Osteoblast (primary cell): Measurements from ENCODE around the gene SASH3. TPM values are rescaled to one million over a fixed set of nuclear protein-coding genes. Genes with fewer than 3 reads are reported as not detected.

Experiments used
- DNase-seq: peaks from one replicate; pipeline ENCODE4 v3.0.0; 2011; ENCODE audit warnings: low spot score, mixed read lengths; ENCODE audit not compliant: insufficient read length; ENCODE audit errors: missing footprints
- H2AFZ ChIP-seq: 2 replicates; pipeline ENCODE4 v1.6.0; 2011; ENCODE audit warnings: mild to moderate bottlenecking, low read length
- H3K27ac ChIP-seq: 2 replicates; pipeline ENCODE4 v1.5.1; 2011; ENCODE audit warnings: mild to moderate bottlenecking, low read depth, low read length, moderate library complexity
- H3K27me3 ChIP-seq: 2 replicates; pipeline ENCODE4 v1.6.0; 2012; ENCODE audit warnings: mild to moderate bottlenecking, control low read depth, inconsistent platforms, low read length, moderate library complexity; ENCODE audit not compliant: insufficient read depth
- H3K36me3 ChIP-seq: 2 replicates; pipeline ENCODE4 v1.5.1; 2011; ENCODE audit warnings: mild to moderate bottlenecking, low read length, control low read depth, moderate library complexity; ENCODE audit not compliant: insufficient read depth
- H3K4me1 ChIP-seq: 2 replicates; pipeline ENCODE4 v1.5.1; 2011; ENCODE audit warnings: mild to moderate bottlenecking, low read length, control low read depth, moderate library complexity; ENCODE audit not compliant: insufficient read depth
- H3K4me2 ChIP-seq: 2 replicates; pipeline ENCODE4 v1.6.0; 2011; ENCODE audit warnings: mild to moderate bottlenecking, low read length; ENCODE audit not compliant: insufficient read depth
- H3K4me3 ChIP-seq: fragments of 200-600 bp; sonication (generic); 3 replicates; pipeline ENCODE4 v1.5.1; 2012; ENCODE audit warnings: mild to moderate bottlenecking, low read length, inconsistent platforms; ENCODE audit not compliant: insufficient read depth
- H3K79me2 ChIP-seq: 2 replicates; pipeline ENCODE4 v1.6.0; 2012; ENCODE audit warnings: mild to moderate bottlenecking, low read length, control low read depth, inconsistent platforms; ENCODE audit not compliant: insufficient read depth
- H3K9me3 ChIP-seq: 2 replicates; pipeline ENCODE4 v1.5.1; 2011; ENCODE audit warnings: low read depth, low read length, control low read depth
- H4K20me1 ChIP-seq: 2 replicates; pipeline ENCODE4 v1.6.0; 2012; ENCODE audit warnings: mild to moderate bottlenecking, low read length, control low read depth; ENCODE audit not compliant: insufficient read depth
- CTCF ChIP-seq: IDR thresholded peaks from 2 replicates; pipeline ENCODE4 v1.5.1; 2011; ENCODE audit warnings: mild to moderate bottlenecking, low read depth, low read length, moderate library complexity; ENCODE audit errors: extremely low read depth
- total RNA-seq: library from RNA; depleted of rRNA; stranded (reverse); fragments of >200 nt; gene quantifications from 2 replicates; pipeline ENCODE4 v1.2.3, GENCODE V29; 2012

Gene SASH3
- total RNA-seq = not detected in 2 replicates

GRCh38 chrX:129779747-129780146 lies at the start of gene SASH3:
Gene SASH3, plus strand, starts transcription at chrX:129779949. Its CDS starts 149 bp downstream, at chrX:129780098.
- peak; percentile 64 for DNase-seq
- Histone ChIP-seq H3K9me3 (no peaks in the 10 kb centered on the region), H3K4me3 (no peak within 1 kb of the TSS), H3K27ac (no peak within 1 kb of the TSS), H3K4me1 (no peaks in the 10 kb centered on the region), H3K79me2 (no peaks in the 10 kb centered on the region), H4K20me1 (no peaks in the 10 kb centered on the region), H2AFZ (no peak within 1 kb of the TSS), H3K36me3 (no peaks in the 10 kb centered on the region), H3K27me3 (no peaks in the 10 kb centered on the region), H3K4me2 (no peak within 1 kb of the TSS)
- no peak for TF ChIP-seq CTCF

- Histone ChIP-seq H2AFZ (no peak overlapping the region), H4K20me1 (no peaks in the 10 kb centered on the region), H3K27me3 (peaks cover 11% of the 10 kb centered on the region), H3K79me2 (no peaks in the 10 kb centered on the region), H3K4me1 (no peaks in the 10 kb centered on the region), H3K27ac (no peak overlapping the region), H3K36me3 (no peaks in the 10 kb centered on the region), H3K4me3 (no peak overlapping the region), H3K9me3 (no peaks in the 10 kb centered on the region), H3K4me2 (no peak overlapping the region)
- no peak for DNase-seq
- no peak for TF ChIP-seq CTCF
Observed at GRCh38 chrX:129731228-129731627, 48.5 kb upstream of the SASH3 start.

GRCh38 chrX:129732857-129733256 lies 46.9 kb upstream of the SASH3 start:
- H3K4me2 ChIP-seq = no peak overlapping the region
- no peak for TF ChIP-seq CTCF

GRCh38 chrX:129733335-129733734 lies 46.4 kb upstream of the SASH3 start:
- Histone ChIP-seq H2AFZ (no peak overlapping the region), H3K4me1 (no peaks in the 10 kb centered on the region), H3K79me2 (no peaks in the 10 kb centered on the region), H3K4me2 (no peak overlapping the region), H3K27ac (no peak overlapping the region), H4K20me1 (no peaks in the 10 kb centered on the region), H3K9me3 (no peaks in the 10 kb centered on the region), H3K4me3 (no peak overlapping the region), H3K36me3 (no peaks in the 10 kb centered on the region), H3K27me3 (peaks cover 11% of the 10 kb centered on the region)
- no peak for TF ChIP-seq CTCF
- DNase-seq = no peak

More at GRCh38 chrX:129732857-129733256, 46.9 kb upstream of the SASH3 start:
- no peak for DNase-seq
- no peaks in the 10 kb centered on the region for H3K4me1 ChIP-seq
- H3K9me3 ChIP-seq = no peaks in the 10 kb centered on the region
- no peak overlapping the region for H2AFZ ChIP-seq
- H3K27me3 ChIP-seq = peaks cover 13% of the 10 kb centered on the region
- no peaks in the 10 kb centered on the region for H3K36me3 ChIP-seq
- H4K20me1 ChIP-seq = no peaks in the 10 kb centered on the region
- no peak overlapping the region for H3K4me3 ChIP-seq
- no peak overlapping the region for H3K27ac ChIP-seq
- H3K79me2 ChIP-seq = no peaks in the 10 kb centered on the region
